Measurements from ENCODE around the gene SMAD3. TPM values are rescaled to one million over a fixed set of nuclear protein-coding genes. Genes with fewer than 3 reads are reported as not detected.

SMAD3 gene
- total and polyA plus RNA-seq, 4 donors: 4.0 to 12.2 (median 5.5) TPM

DNA sequence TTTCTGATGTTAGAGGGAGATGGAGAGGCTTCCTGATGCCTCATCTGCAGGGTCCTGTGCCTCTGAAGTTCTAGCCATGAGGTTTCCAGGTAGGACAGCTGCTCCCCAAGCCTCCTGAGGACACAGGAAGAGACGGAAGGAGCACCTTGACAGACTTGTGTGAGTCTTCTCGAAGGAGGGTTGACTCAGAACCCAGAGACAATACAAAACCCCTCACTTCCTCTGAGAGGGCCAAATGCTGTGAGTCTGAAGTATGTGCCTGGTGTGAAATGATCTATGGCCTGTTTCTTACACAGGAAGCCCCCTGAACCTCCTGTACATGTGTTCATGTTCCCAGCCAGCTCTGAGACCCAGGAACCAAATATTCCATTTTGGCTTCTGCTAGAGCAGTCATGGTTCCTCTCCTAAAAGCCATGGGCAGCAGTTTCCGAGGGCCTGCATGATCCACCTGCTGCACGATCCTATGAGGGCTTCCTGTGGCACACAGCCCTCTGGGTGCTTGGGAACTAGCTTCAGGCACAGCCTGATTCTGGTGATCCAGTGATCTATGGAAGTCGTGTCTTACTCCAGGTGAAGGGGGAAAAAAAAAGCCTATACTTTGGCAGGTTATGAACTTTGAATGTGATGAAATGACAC, 126.9 kb downstream of the SMAD3 start:
- H3K27ac ChIP-seq (ENCODE audit: low read depth in 1 of 2, low read length in 2 of 2): no peak overlapping the region
- H3K9me3 ChIP-seq (ENCODE audit: control insufficient read depth in 4 of 4, low read length in 3 of 4): no peaks in the 10 kb centered on the region
- H3K4me3 ChIP-seq (ENCODE audit: low read depth in 1 of 3, low read length in 3 of 3): no peak overlapping the region
- peak; percentile 24 for DNase-seq (ENCODE audit: low spot score)
- TF ChIP-seq SP1 (IDR thresholded peaks at IDR 0.05) (no peak), ATF3 (IDR thresholded peaks at IDR 0.05) (no peak), NR2F2 (IDR thresholded peaks at IDR 0.05) (no peak), RXRA (IDR thresholded peaks at IDR 0.05) (no peak), CTCF (IDR thresholded peaks at IDR 0.05; ENCODE audit: low read depth, low read length, missing input control) (no peak), YY1 (IDR thresholded peaks at IDR 0.05) (no peak)
- H3K27me3 ChIP-seq (ENCODE audit: control insufficient read depth in 4 of 4, insufficient read depth in 4 of 4, low read length in 3 of 4): no peaks in the 10 kb centered on the region
- WGBS: 96% methylated on average over 5 of the region's 5 CpGs
- no peaks in the 10 kb centered on the region for H3K4me1 ChIP-seq (ENCODE audit: control insufficient read depth in 4 of 4, insufficient read depth in 4 of 4, low read length in 3 of 4)
- no peak overlapping the region for H3K9ac ChIP-seq (ENCODE audit: low read depth in 1 of 2, low read length in 2 of 2)
- peaks cover 4 to 52% (median 29%) of the 10 kb centered on the region in 4 donors for H3K36me3 ChIP-seq (ENCODE audit: control insufficient read depth in 4 of 4, insufficient read depth in 3 of 4, low read depth in 1 of 4, low read length in 3 of 4)

- no peaks in the 10 kb centered on the region for H3K9me3 ChIP-seq (ENCODE audit: control insufficient read depth in 4 of 4, low read length in 3 of 4)
- no peak for DNase-seq (ENCODE audit: low spot score)
- no peak for TF ChIP-seq TAF1 (conservative IDR thresholded peaks at IDR 0.05)
- no peak for TF ChIP-seq RAD21 (IDR thresholded peaks at IDR 0.05)
- H3K4me1 ChIP-seq (ENCODE audit: control insufficient read depth in 4 of 4, insufficient read depth in 4 of 4, low read length in 3 of 4): no peaks in the 10 kb centered on the region
- H3K27me3 ChIP-seq (ENCODE audit: control insufficient read depth in 4 of 4, insufficient read depth in 4 of 4, low read length in 3 of 4): no peaks in the 10 kb centered on the region
- peaks cover 4 to 46% (median 23%) of the 10 kb centered on the region in 4 donors for H3K36me3 ChIP-seq (ENCODE audit: control insufficient read depth in 4 of 4, insufficient read depth in 3 of 4, low read depth in 1 of 4, low read length in 3 of 4)
- H3K9ac ChIP-seq (ENCODE audit: low read depth in 1 of 2, low read length in 2 of 2): no peak overlapping the region
- no peak overlapping the region for H3K4me3 ChIP-seq (ENCODE audit: low read depth in 1 of 3, low read length in 3 of 3)
- 90% methylated on average over 12 of the region's 12 CpGs for WGBS
- H3K27ac ChIP-seq (ENCODE audit: low read depth in 1 of 2, low read length in 2 of 2): no peak overlapping the region
Measured at GRCh38 chr15:67193223-67193990, 128.0 kb downstream of the SMAD3 start.

DNA sequence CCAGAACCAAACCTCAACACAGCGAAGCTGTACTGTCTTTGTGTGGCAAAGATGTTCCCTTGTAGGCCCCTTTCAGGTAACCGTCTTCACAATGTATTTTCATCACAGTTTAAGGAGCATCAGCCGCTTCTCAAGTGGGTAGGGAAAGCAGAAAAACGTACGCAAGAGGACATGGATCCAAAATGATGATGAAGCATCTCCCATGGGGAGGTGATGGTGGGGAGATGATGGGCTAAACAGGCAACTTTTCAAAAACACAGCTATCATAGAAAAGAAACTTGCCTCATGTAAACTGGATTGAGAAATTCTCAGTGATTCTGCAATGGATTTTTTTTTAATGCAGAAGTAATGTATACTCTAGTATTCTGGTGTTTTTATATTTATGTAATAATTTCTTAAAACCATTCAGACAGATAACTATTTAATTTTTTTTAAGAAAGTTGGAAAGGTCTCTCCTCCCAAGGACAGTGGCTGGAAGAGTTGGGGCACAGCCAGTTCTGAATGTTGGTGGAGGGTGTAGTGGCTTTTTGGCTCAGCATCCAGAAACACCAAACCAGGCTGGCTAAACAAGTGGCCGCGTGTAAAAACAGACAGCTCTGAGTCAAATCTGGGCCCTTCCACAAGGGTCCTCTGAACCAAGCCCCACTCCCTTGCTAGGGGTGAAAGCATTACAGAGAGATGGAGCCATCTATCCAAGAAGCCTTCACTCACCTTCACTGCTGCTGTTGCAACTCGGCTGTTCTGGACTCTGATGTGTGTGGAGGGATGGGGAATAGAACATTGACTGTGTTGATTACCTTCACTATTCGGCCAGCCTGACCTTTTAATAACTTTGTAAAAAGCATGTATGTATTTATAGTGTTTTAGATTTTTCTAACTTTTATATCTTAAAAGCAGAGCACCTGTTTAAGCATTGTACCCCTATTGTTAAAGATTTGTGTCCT, 129.0 kb downstream of the SMAD3 start:
- H3K9me3 ChIP-seq (ENCODE audit: control insufficient read depth in 4 of 4, low read length in 3 of 4): no peaks in the 10 kb centered on the region
- 93% methylated on average over 9 of the region's 9 CpGs for WGBS
- no peak overlapping the region for H3K27ac ChIP-seq (ENCODE audit: low read depth in 1 of 2, low read length in 2 of 2)
- no peaks in the 10 kb centered on the region for H3K27me3 ChIP-seq (ENCODE audit: control insufficient read depth in 4 of 4, insufficient read depth in 4 of 4, low read length in 3 of 4)
- no peak overlapping the region for H3K4me3 ChIP-seq (ENCODE audit: low read depth in 1 of 3, low read length in 3 of 3)
- peaks cover 4 to 35% (median 19%) of the 10 kb centered on the region in 4 donors for H3K36me3 ChIP-seq (ENCODE audit: control insufficient read depth in 4 of 4, insufficient read depth in 3 of 4, low read depth in 1 of 4, low read length in 3 of 4)
- H3K9ac ChIP-seq (ENCODE audit: low read depth in 1 of 2, low read length in 2 of 2): no peak overlapping the region
- H3K4me1 ChIP-seq (ENCODE audit: control insufficient read depth in 4 of 4, insufficient read depth in 4 of 4, low read length in 3 of 4): no peaks in the 10 kb centered on the region
- no peak for DNase-seq (ENCODE audit: low spot score)
- TF ChIP-seq, protein P1, sequence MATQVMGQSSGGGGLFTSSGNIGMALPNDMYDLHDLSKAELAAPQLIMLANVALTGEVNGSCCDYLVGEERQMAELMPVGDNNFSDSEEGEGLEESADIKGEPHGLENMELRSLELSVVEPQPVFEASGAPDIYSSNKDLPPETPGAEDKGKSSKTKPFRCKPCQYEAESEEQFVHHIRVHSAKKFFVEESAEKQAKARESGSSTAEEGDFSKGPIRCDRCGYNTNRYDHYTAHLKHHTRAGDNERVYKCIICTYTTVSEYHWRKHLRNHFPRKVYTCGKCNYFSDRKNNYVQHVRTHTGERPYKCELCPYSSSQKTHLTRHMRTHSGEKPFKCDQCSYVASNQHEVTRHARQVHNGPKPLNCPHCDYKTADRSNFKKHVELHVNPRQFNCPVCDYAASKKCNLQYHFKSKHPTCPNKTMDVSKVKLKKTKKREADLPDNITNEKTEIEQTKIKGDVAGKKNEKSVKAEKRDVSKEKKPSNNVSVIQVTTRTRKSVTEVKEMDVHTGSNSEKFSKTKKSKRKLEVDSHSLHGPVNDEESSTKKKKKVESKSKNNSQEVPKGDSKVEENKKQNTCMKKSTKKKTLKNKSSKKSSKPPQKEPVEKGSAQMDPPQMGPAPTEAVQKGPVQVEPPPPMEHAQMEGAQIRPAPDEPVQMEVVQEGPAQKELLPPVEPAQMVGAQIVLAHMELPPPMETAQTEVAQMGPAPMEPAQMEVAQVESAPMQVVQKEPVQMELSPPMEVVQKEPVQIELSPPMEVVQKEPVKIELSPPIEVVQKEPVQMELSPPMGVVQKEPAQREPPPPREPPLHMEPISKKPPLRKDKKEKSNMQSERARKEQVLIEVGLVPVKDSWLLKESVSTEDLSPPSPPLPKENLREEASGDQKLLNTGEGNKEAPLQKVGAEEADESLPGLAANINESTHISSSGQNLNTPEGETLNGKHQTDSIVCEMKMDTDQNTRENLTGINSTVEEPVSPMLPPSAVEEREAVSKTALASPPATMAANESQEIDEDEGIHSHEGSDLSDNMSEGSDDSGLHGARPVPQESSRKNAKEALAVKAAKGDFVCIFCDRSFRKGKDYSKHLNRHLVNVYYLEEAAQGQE (IDR thresholded peaks at IDR 0.05): no peak
- TF ChIP-seq JUND (IDR thresholded peaks at IDR 0.05): no peak
- TF ChIP-seq YY1 (IDR thresholded peaks at IDR 0.05): no peak
- TF ChIP-seq RXRA (IDR thresholded peaks at IDR 0.05): no peak
- no peak for TF ChIP-seq ATF3 (IDR thresholded peaks at IDR 0.05)
- no peak for TF ChIP-seq CTCF (IDR thresholded peaks at IDR 0.05; ENCODE audit: low read depth, low read length, missing input control)
- TF ChIP-seq MAX (IDR thresholded peaks at IDR 0.05): no peak
- no peak for TF ChIP-seq HNF4A (conservative IDR thresholded peaks at IDR 0.05)
- no peak for TF ChIP-seq SP1 (IDR thresholded peaks at IDR 0.05)
- no peak for TF ChIP-seq FOXA2 (IDR thresholded peaks at IDR 0.05)
- no peak for TF ChIP-seq NR2F2 (IDR thresholded peaks at IDR 0.05)
- TF ChIP-seq FOXA1 (IDR thresholded peaks at IDR 0.05): no peak

Measured in liver (tissue), 9 donors.